SU-DHL-6 (cell line): ENCODE results near the gene PDE4B.

Experiments
- CTCF ChIP-seq: fragments of 200-600 bp; sonication (generic); IDR thresholded peaks from one replicate; pipeline ENCODE4 v1.5.1; 2017; ENCODE audit warnings: antibody characterized with exemption, mild to moderate bottlenecking, low read length, moderate library complexity; ENCODE audit not compliant: insufficient read depth, poor library complexity, severe bottlenecking
- EZH2phosphoT487 ChIP-seq: fragments of 200-600 bp; sonication (generic), shearing (Covaris generic); conservative IDR thresholded peaks from 2 replicates; pipeline ENCODE4 v1.6.1; 2018; ENCODE audit warnings: mild to moderate bottlenecking, antibody characterized with exemption, low read length, moderate library complexity, mixed read lengths

- TF ChIP-seq CTCF (no peak), EZH2phosphoT487 (no peak)
These were observed 193.5 kb downstream of the PDE4B start for GRCh38 chr1:65986146-65986545.
